SH-SY5Y (cell line): ENCODE measurements around the gene UNC79.

Source experiments
- GATA2 ChIP-seq: IDR thresholded peaks from 2 replicates; pipeline ENCODE4 v1.6.1; 2011; ENCODE audit warnings: mild to moderate bottlenecking, low read depth, low read length
- GATA3 ChIP-seq: IDR thresholded peaks from 2 replicates; pipeline ENCODE4 v1.6.1; 2011; ENCODE audit warnings: low read depth, mild to moderate bottlenecking, low read length, moderate library complexity

GRCh38 chr14:93528884-93529558 lies 98.3 kb downstream of the UNC79 start:
- TF ChIP-seq GATA2: no peak
- TF ChIP-seq GATA3: no peak
